Mononuclear cell (primary cell): ENCODE results near the gene TIMP3. TPM values are rescaled to one million over a fixed set of nuclear protein-coding genes. Genes with fewer than 3 reads are reported as not detected.

ENCODE experiments used
- H3K27me3 ChIP-seq: 2 replicates; pipeline ENCODE4 v1.6.0; 2011; ENCODE audit warnings: low read length, control low read depth; ENCODE audit not compliant: insufficient read depth
- H3K4me1 ChIP-seq: 2 replicates; pipeline ENCODE4 v1.5.1; 2011; ENCODE audit warnings: mild to moderate bottlenecking, low read length, control low read depth; ENCODE audit not compliant: insufficient read depth
- H3K4me3 ChIP-seq: 2 replicates; pipeline ENCODE4 v1.5.1; 2011; ENCODE audit warnings: mild to moderate bottlenecking, low read length, moderate library complexity
- H3K9me3 ChIP-seq: 2 replicates; pipeline ENCODE4 v1.5.1; 2011; ENCODE audit warnings: low read depth, mild to moderate bottlenecking, control low read depth, low read length
- total RNA-seq: library from RNA; depleted of rRNA; stranded (reverse); fragments of >200 nt; gene quantifications from one replicate; pipeline ENCODE4 v1.2.3, GENCODE V29; 2012

Gene TIMP3
- total RNA-seq, 1 donor = 0.21 TPM

GRCh38 chr22:32796865-32797573, 4.5 kb upstream of the TIMP3 start:
- H3K27me3 ChIP-seq = peaks cover 13% of the 10 kb centered on the region
- no peak overlapping the region for H3K4me3 ChIP-seq
- peaks cover 2% of the 10 kb centered on the region for H3K4me1 ChIP-seq
- H3K9me3 ChIP-seq = no peaks in the 10 kb centered on the region

- peaks cover 28% of the 10 kb centered on the region for H3K27me3 ChIP-seq
- H3K4me1 ChIP-seq = peaks cover 4% of the 10 kb centered on the region
- H3K4me3 ChIP-seq = no peak overlapping the region
- no peaks in the 10 kb centered on the region for H3K9me3 ChIP-seq
These were observed 2.0 kb upstream of the TIMP3 start for GRCh38 chr22:32799496-32799895.

GRCh38 chr22:32800158-32800882, 1.2 kb upstream of the TIMP3 start:
- Histone ChIP-seq H3K4me3 (no peak overlapping the region), H3K9me3 (no peaks in the 10 kb centered on the region), H3K4me1 (peaks cover 4% of the 10 kb centered on the region), H3K27me3 (peaks cover 28% of the 10 kb centered on the region)

- no peaks in the 10 kb centered on the region for H3K9me3 ChIP-seq
- H3K4me1 ChIP-seq = peaks cover 4% of the 10 kb centered on the region
- peaks cover 28% of the 10 kb centered on the region for H3K27me3 ChIP-seq
- H3K4me3 ChIP-seq = no peak overlapping the region
These were observed 440 bp upstream of the TIMP3 start for GRCh38 chr22:32800994-32801536.

- Histone ChIP-seq H3K4me3 (no peak overlapping the region), H3K9me3 (no peaks in the 10 kb centered on the region), H3K4me1 (peaks cover 4% of the 10 kb centered on the region), H3K27me3 (peaks cover 31% of the 10 kb centered on the region)
These were observed 796 bp downstream of the TIMP3 start for GRCh38 chr22:32802237-32802765.

GRCh38 chr22:32803020-32803737, 1.7 kb downstream of the TIMP3 start:
- Histone ChIP-seq H3K4me3 (no peak overlapping the region), H3K9me3 (no peaks in the 10 kb centered on the region), H3K4me1 (peaks cover 4% of the 10 kb centered on the region), H3K27me3 (peaks cover 31% of the 10 kb centered on the region)

- no peak overlapping the region for H3K4me3 ChIP-seq
- peaks cover 31% of the 10 kb centered on the region for H3K27me3 ChIP-seq
- no peaks in the 10 kb centered on the region for H3K9me3 ChIP-seq
- H3K4me1 ChIP-seq = peaks cover 4% of the 10 kb centered on the region
These were observed 2.4 kb downstream of the TIMP3 start for GRCh38 chr22:32803738-32804435.

- Histone ChIP-seq H3K4me3 (no peak overlapping the region), H3K4me1 (peaks cover 4% of the 10 kb centered on the region), H3K27me3 (peaks cover 31% of the 10 kb centered on the region), H3K9me3 (no peaks in the 10 kb centered on the region)
These were observed 3.2 kb downstream of the TIMP3 start for GRCh38 chr22:32804531-32805360.

- Histone ChIP-seq H3K27me3 (peaks cover 28% of the 10 kb centered on the region), H3K9me3 (no peaks in the 10 kb centered on the region), H3K4me1 (peaks cover 4% of the 10 kb centered on the region), H3K4me3 (no peak overlapping the region)
These were observed 3.9 kb downstream of the TIMP3 start for GRCh38 chr22:32805361-32805881.

GRCh38 chr22:32806296-32806695, 4.8 kb downstream of the TIMP3 start:
- Histone ChIP-seq H3K27me3 (peaks cover 21% of the 10 kb centered on the region), H3K9me3 (no peaks in the 10 kb centered on the region), H3K4me1 (peaks cover 4% of the 10 kb centered on the region), H3K4me3 (no peak overlapping the region)

GRCh38 chr22:32808038-32808445, 6.5 kb downstream of the TIMP3 start:
- Histone ChIP-seq H3K4me1 (no peaks in the 10 kb centered on the region), H3K9me3 (no peaks in the 10 kb centered on the region), H3K4me3 (no peak overlapping the region), H3K27me3 (peaks cover 8% of the 10 kb centered on the region)

GRCh38 chr22:32809786-32810554, 8.5 kb downstream of the TIMP3 start:
- Histone ChIP-seq H3K9me3 (no peaks in the 10 kb centered on the region), H3K4me1 (no peaks in the 10 kb centered on the region), H3K4me3 (no peak overlapping the region), H3K27me3 (peaks cover 3% of the 10 kb centered on the region)

GRCh38 chr22:32810555-32811133, 9.1 kb downstream of the TIMP3 start:
- Histone ChIP-seq H3K4me3 (no peak overlapping the region), H3K9me3 (no peaks in the 10 kb centered on the region), H3K27me3 (peaks cover 3% of the 10 kb centered on the region), H3K4me1 (no peaks in the 10 kb centered on the region)
